Measurements from ENCODE around the gene CRTC2. TPM values are rescaled to one million over a fixed set of nuclear protein-coding genes. Genes with fewer than 3 reads are reported as not detected.

CRTC2 gene
- total and polyA plus RNA-seq, 9 of the 15 experiments (the other 6 are each of a cell fraction or from before 2014, with no cell fraction given) = 2.7 to 26.4 (median 10.2) TPM

GRCh38 chr1:153990468-153991150, 32.2 kb upstream of the CRTC2 start, which contains the start of gene RPS27 (continued):
- peak; percentile 100 for TF ChIP-seq TCF7L2 (IDR thresholded peaks at IDR 0.05; ENCODE audit: low read depth, low read length)
- TF ChIP-seq HNRNPUL1 (IDR thresholded peaks at IDR 0.05; ENCODE audit: low read length) = no peak
- TF ChIP-seq HNRNPH1 (optimal IDR thresholded peaks at IDR 0.05; ENCODE audit: low read depth, low read length) = no peak
- no peak for TF ChIP-seq ARID1B (IDR thresholded peaks at IDR 0.05)
- TF ChIP-seq, protein P1, sequence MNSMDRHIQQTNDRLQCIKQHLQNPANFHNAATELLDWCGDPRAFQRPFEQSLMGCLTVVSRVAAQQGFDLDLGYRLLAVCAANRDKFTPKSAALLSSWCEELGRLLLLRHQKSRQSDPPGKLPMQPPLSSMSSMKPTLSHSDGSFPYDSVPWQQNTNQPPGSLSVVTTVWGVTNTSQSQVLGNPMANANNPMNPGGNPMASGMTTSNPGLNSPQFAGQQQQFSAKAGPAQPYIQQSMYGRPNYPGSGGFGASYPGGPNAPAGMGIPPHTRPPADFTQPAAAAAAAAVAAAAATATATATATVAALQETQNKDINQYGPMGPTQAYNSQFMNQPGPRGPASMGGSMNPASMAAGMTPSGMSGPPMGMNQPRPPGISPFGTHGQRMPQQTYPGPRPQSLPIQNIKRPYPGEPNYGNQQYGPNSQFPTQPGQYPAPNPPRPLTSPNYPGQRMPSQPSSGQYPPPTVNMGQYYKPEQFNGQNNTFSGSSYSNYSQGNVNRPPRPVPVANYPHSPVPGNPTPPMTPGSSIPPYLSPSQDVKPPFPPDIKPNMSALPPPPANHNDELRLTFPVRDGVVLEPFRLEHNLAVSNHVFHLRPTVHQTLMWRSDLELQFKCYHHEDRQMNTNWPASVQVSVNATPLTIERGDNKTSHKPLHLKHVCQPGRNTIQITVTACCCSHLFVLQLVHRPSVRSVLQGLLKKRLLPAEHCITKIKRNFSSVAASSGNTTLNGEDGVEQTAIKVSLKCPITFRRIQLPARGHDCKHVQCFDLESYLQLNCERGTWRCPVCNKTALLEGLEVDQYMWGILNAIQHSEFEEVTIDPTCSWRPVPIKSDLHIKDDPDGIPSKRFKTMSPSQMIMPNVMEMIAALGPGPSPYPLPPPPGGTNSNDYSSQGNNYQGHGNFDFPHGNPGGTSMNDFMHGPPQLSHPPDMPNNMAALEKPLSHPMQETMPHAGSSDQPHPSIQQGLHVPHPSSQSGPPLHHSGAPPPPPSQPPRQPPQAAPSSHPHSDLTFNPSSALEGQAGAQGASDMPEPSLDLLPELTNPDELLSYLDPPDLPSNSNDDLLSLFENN (IDR thresholded peaks at IDR 0.05; ENCODE audit: low read depth in 2 of 2, low read length in 2 of 2) = peak in 1 of 2 experiments; percentile 69; a peak in 1 of 4 replicates
- no peak for TF ChIP-seq JUNB (CRISPR knock-in tag; conservative IDR thresholded peaks at IDR 0.05)
- TF ChIP-seq POLR3G (IDR thresholded peaks at IDR 0.05; ENCODE audit: extremely low read depth, insufficient read length, insufficient replicate concordance) = no peak
- no peak for TF ChIP-seq CEBPZ (IDR thresholded peaks at IDR 0.05; ENCODE audit: borderline replicate concordance, low read depth, low read length)
- no peak for TF ChIP-seq ARHGAP35 (IDR thresholded peaks at IDR 0.05; ENCODE audit: partially characterized antibody)
- TF ChIP-seq EP400 (IDR thresholded peaks at IDR 0.05) = peak; percentile 99
- TF ChIP-seq NFXL1 (CRISPR knock-in tag; IDR thresholded peaks at IDR 0.05) = no peak
- peak; percentile 87 for TF ChIP-seq LCOR (CRISPR knock-in tag; IDR thresholded peaks at IDR 0.05)
- TF ChIP-seq, protein P2, sequence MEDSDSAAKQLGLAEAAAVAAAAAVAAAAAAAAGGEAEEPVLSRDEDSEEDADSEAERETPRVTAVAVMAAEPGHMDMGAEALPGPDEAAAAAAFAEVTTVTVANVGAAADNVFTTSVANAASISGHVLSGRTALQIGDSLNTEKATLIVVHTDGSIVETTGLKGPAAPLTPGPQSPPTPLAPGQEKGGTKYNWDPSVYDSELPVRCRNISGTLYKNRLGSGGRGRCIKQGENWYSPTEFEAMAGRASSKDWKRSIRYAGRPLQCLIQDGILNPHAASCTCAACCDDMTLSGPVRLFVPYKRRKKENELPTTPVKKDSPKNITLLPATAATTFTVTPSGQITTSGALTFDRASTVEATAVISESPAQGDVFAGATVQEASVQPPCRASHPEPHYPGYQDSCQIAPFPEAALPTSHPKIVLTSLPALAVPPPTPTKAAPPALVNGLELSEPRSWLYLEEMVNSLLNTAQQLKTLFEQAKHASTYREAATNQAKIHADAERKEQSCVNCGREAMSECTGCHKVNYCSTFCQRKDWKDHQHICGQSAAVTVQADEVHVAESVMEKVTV (CRISPR knock-in tag; IDR thresholded peaks at IDR 0.05) = 0 out of 2 replicates have a peak, but pooled peaks have one; percentile 15
- peak; percentile 100 for TF ChIP-seq TBP (optimal IDR thresholded peaks at IDR 0.05; ENCODE audit: low read depth, low read length)
- TF ChIP-seq ZNF217 (CRISPR knock-in tag; IDR thresholded peaks at IDR 0.05) = no peak
- TF ChIP-seq GTF2A2 (tag; IDR thresholded peaks at IDR 0.05) = peak; percentile 92
- no peak for TF ChIP-seq SETDB1 (IDR thresholded peaks at IDR 0.05; ENCODE audit: low read length)
- TF ChIP-seq DMBX1 (CRISPR knock-in tag; IDR thresholded peaks at IDR 0.05; ENCODE audit: borderline replicate concordance) = no peak
- 0 out of 2 replicates have a peak, but pooled peaks have one; percentile 11 for TF ChIP-seq SMAD3 (CRISPR knock-in tag; conservative IDR thresholded peaks at IDR 0.05)
- TF ChIP-seq ZNF511 (CRISPR knock-in tag; IDR thresholded peaks at IDR 0.05) = peak; percentile 95

All from K562 (cell line).